Activated naive CD4-positive, alpha-beta T cell (primary cell): ENCODE results near the gene TLE4.

Experiments used
- DNase-seq, 4 experiments: peaks; one replicate each; lab custom pipeline; 2025; lab: John Stamatoyannopoulos, UW

TLE4 gene

GRCh38 chr9:79691496-79691895, 119.7 kb downstream of the TLE4 start:
- DNase-seq: no peak

- DNase-seq: no peak
Measured at GRCh38 chr9:79692857-79693571, 121.2 kb downstream of the TLE4 start.

GRCh38 chr9:79693750-79694149, 122.0 kb downstream of the TLE4 start:
- no peak for DNase-seq

- no peak for DNase-seq
Measured at GRCh38 chr9:79694208-79694607, 122.4 kb downstream of the TLE4 start.

- no peak for DNase-seq
Measured at GRCh38 chr9:79694676-79695400, 123.1 kb downstream of the TLE4 start.

- DNase-seq: peak in 1 of 4 experiments; percentile 1
Measured at GRCh38 chr9:79695531-79696175, 123.9 kb downstream of the TLE4 start.

- DNase-seq: no peak
Measured at GRCh38 chr9:79698967-79699366, 127.2 kb downstream of the TLE4 start.

- no peak for DNase-seq
Measured at GRCh38 chr9:79699479-79699878, 127.7 kb downstream of the TLE4 start.

GRCh38 chr9:79700607-79701360, 129.0 kb downstream of the TLE4 start:
- no peak for DNase-seq

GRCh38 chr9:79701651-79702050, 129.9 kb downstream of the TLE4 start:
- no peak for DNase-seq

- DNase-seq: no peak
Measured at GRCh38 chr9:79705704-79706103, 133.9 kb downstream of the TLE4 start.

GRCh38 chr9:79706512-79706911, 134.7 kb downstream of the TLE4 start:
- DNase-seq: no peak

- no peak for DNase-seq
Measured at GRCh38 chr9:79707589-79707988, 135.8 kb downstream of the TLE4 start.

GRCh38 chr9:79708541-79708940, 136.8 kb downstream of the TLE4 start:
- DNase-seq: no peak

GRCh38 chr9:79709743-79710674, 138.2 kb downstream of the TLE4 start:
- DNase-seq: no peak

- no peak for DNase-seq
Measured at GRCh38 chr9:79711874-79712273, 140.1 kb downstream of the TLE4 start.

GRCh38 chr9:79719021-79719420, 147.3 kb downstream of the TLE4 start:
- no peak for DNase-seq

GRCh38 chr9:79719989-79720388, 148.2 kb downstream of the TLE4 start:
- DNase-seq: no peak

- no peak for DNase-seq
Measured at GRCh38 chr9:79731171-79731890, 159.6 kb downstream of the TLE4 start.

- DNase-seq: no peak
Measured at GRCh38 chr9:79735023-79735779, 163.4 kb downstream of the TLE4 start.
